Pons (tissue), 1 donor: ENCODE data around the gene IGF2R.
"Not testable (repeated sequence)": the region's sequence is repeated elsewhere in the genome, so short reads cannot be mapped to it uniquely, and the experiment has no call there.

Experiments
- DNase-seq: peaks from one replicate; pipeline ENCODE4 v3.0.0-alpha.2; 2016; ENCODE audit warnings: low spot score

IGF2R gene, protein sequence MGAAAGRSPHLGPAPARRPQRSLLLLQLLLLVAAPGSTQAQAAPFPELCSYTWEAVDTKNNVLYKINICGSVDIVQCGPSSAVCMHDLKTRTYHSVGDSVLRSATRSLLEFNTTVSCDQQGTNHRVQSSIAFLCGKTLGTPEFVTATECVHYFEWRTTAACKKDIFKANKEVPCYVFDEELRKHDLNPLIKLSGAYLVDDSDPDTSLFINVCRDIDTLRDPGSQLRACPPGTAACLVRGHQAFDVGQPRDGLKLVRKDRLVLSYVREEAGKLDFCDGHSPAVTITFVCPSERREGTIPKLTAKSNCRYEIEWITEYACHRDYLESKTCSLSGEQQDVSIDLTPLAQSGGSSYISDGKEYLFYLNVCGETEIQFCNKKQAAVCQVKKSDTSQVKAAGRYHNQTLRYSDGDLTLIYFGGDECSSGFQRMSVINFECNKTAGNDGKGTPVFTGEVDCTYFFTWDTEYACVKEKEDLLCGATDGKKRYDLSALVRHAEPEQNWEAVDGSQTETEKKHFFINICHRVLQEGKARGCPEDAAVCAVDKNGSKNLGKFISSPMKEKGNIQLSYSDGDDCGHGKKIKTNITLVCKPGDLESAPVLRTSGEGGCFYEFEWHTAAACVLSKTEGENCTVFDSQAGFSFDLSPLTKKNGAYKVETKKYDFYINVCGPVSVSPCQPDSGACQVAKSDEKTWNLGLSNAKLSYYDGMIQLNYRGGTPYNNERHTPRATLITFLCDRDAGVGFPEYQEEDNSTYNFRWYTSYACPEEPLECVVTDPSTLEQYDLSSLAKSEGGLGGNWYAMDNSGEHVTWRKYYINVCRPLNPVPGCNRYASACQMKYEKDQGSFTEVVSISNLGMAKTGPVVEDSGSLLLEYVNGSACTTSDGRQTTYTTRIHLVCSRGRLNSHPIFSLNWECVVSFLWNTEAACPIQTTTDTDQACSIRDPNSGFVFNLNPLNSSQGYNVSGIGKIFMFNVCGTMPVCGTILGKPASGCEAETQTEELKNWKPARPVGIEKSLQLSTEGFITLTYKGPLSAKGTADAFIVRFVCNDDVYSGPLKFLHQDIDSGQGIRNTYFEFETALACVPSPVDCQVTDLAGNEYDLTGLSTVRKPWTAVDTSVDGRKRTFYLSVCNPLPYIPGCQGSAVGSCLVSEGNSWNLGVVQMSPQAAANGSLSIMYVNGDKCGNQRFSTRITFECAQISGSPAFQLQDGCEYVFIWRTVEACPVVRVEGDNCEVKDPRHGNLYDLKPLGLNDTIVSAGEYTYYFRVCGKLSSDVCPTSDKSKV (N-terminal part only)

DNA sequence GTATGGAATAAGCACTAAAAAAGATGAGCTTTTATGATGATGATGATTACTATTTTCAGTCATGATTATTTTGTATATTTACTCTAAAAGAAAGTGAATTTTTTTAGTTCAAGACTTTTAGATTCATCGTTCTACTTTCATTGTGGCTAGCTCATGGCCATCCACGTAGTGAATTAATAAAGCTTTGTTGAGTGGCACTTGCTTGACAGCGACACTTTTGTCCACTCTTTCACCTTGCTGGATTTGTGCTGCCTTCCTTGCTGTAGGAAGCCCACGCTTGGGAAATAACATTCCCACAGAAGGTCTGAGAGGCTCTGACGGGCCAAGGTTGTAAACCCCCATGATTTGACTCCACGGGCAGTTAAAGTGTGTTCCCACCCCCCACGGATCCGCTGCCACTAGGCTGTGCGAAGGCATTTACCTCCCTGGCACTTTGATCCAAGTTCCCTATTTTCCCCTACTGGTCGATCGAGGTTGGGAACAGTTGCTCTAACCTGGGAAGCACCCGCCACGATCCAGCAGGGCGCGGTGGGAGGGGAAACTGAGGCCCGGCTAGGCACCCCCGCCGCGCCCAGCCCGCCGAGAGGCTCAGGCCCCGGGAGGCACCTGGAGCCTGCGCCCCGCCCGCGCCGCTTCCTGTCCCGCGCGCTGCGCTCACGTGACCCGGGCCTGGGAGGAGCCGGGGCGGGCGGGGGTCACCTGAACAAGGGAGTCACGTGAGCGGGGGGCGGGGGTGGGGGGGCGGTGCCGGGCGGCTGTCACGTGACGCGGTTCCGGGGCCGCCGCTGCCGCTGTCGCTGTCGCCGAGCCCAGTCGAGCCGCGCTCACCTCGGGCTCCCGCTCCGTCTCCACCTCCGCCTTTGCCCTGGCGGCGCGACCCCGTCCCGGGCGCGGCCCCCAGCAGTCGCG, at the start of gene IGF2R:
IGF2R (plus strand) TSS at position 788 of the 909 bp plus-strand sequence. CDS start 165 bp downstream, outside the sequence.
- DNase-seq, result peak; percentile 77

DNA sequence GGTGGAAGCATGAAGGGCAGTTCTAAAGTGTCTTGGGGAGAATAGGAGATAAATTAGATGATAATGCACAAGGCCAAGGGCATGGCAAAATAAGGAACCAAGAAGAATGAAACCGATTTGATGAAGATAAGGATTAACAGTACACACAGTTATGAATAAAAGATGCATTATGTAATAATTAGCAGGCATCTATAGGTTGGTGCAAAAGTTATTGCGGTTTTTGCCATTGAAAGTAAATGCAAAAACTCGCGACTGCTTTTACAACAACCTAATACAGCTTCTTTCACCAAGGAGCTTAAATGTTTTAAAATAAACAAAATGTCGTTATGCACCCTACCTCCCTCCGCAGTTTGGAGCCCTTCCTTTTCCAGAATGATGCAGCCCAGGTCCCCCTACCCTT, 49.1 kb upstream of the IGF2R start:
- no peak for DNase-seq

DNA sequence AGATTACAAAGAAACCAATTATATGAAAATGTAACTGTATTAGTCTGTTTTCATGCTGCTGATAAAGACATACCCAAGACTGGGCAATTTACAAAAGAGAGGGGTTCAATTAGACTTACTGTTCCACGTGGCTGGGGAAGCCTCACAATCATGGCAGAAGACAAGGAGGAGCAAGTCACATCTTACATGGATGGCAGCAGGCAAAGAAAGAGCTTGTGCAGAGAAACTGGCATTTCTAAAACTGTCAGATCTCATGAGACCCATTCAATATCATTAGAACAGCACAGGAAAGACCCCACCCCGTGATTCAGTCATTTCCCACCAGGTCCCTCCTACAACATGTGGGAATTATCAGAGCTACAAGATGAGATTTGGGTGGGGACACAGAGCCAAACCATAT, 44.7 kb upstream of the IGF2R start:
- not testable (repeated sequence) for DNase-seq

DNA sequence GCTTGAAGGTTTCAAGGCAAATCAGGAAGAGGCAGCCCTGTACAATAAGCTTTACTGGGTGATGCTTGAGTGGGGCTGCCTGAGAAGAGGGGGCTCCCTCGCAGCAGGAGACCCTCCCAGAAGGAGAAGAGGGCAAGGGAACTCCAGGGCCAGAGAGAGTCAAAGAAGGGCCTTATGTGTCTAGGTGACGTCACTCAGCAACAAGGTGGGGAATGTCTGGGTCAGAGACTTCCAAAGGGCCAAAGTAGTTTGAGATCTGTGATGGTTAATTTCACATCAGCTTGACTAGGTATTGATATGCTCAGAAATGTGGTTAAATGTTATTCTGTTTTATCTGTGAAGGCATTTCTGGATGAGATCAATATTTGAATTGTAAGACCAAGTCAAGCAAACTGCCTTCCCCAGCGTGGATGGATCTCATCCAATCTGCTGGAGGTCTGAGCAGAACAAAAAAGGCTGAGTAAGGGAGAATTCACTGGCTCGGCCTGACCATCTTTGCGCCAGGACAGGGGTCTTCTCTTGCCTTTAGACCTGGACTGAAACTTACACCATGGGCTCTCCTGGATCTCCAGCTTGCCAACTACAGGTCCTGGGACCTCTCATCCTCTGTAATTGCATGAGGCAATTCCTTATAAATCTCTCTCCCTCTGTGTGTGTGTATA, 42.2 kb upstream of the IGF2R start:
- no peak for DNase-seq

DNA sequence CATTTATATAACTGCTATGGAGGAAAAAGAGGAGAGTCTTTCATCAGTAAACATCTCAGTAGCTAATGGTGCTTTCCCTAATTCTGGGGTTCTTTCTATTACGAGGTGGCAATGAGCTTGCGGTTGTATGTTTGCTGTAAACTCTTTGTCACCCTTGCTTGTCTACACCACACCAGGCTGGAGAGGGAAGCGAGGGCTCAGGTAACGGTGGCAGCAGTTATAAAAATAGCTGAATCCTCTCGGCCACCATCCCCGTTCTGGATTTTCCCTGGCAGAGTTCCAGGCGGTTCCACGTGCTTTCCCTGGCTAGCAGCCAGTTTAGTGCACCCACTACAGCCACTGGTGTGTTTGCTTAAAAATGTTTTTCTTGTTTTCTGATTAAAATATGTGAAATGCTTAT, 39.1 kb upstream of the IGF2R start:
- DNase-seq, result no peak

DNA sequence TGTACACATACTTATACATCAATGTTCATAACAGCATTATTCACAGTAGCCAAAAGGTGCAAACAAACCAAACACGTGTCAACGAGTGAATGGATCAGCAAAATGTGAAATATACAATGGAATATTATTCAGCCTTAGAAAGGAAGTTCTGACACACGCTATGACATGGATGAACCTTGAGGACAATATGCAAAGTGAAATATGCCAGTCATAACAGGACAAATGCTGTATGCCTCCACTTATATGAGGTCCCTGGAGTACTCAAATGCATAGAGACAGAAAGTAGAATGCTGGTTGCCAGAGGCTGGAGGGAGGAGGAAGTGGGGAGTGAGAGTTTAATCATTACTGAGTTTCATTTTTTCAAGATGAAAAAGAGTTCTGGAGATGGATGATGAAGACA, 37.8 kb upstream of the IGF2R start:
- no peak for DNase-seq

DNA sequence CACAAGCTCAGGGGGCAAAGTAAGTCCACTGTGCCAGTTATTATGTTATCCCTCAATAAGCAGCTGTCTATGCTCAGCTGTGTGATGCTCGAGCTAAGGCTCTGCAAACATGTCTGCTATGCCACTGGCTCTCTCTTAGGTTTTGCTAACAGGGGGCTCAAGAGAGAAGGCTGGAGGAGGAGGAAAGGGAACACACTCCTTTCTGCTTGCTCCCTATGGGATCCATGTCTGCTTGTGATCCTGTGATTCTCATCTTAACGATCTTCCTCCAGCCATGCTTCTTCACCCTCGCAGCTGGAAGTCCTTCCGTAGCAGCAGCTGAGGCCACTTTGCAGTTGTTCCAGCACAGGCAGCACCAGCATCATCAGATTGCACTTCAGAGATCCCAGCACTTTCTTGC, 37.0 kb upstream of the IGF2R start:
- DNase-seq, result no peak

DNA sequence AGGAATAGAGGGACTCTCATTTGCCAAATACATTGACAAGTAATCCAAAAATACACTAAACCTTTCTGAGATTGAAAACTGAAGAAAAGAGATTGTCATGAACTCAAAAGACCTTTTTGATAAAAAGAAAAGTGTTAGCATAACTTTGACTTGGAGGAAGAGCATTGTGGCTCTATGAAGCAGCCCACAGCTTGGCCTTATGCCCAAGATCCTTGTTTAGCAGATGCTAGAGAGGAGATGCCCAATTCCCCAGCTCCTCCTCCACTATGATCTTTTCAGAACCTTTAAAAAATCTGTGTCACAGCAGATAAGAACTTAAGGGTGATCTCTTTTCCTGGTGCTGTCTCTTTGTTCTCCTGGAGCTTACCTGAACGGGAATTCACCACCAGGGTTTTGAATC, 35.8 kb upstream of the IGF2R start:
- DNase-seq, result no peak

DNA sequence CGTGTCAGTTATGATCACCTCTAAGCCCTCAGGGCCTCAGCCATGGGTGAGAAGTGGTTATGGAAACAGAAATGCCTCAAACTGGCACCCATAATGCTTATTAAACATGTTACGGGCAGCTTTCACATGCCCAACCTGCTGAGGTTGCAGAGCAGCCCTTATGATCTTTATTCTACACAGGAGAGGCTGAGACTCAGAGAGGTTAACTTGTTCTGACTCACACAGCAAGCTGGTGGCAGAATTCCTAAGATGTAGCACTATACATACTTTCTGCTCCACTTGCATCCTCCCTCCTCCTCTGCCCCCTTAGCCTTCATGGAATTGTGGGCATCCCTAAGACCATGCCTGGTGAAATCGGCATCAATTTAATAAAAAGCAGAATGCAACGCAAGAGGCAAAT, 34.7 kb upstream of the IGF2R start:
- no peak for DNase-seq

DNA sequence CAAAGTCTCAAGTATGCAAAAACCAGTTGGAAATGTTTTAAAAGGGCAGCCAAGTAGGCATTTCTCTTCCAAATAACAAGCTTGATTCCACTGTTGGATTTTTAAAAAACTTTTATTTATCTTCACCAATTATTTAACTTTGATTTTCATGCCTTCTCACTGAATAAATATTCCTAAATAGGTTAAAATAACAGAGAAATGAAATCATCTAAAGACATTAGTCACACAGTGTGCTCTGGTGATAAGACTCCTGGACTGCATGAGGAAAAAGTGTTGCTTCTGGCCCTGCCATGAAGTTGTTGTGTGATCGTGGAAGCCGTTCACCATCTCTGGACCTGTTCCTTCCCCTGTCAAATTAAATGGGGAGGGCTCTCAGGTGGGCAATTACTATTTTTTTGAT, 33.8 kb upstream of the IGF2R start:
- DNase-seq, result no peak

DNA sequence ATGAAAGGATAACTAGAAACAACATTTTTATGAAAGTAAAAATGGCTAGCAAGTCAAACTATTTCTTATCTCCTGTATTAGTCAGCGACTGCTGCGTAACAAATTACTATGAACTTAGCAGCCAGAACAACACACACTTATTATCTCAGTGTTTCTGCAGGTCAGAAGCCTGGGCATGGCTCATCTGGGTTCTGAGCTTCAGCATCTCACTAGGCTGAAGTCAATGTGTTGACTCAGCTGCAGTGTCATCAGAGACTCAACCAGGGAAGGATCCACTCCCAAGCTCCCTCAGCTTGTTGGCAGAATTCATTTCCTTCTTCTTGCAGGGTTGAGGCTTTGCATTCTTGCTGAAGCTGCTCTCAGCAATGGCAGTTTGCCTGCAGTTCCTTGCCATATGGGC, 33.2 kb upstream of the IGF2R start:
- no peak for DNase-seq

DNA sequence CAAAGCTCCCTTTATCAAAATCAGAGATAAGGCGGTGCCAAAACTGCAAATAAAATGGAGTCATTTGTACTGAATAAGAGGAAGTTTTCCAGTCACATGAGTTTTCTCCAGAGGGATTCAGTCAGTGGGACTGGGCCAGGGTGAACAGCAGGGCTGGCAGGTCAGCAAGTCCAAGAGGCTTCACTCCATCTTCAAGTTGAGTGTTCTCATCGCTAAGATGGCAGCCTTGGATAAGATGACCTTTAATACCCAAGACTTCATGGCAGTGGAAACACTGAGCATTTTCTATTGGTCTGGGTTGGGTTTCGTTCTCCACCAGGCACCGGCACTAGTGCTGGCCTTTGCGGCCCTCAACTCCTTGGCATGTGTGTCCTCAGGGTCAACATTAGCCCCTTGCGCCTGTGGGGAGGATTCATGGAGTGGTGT, 29.3 kb upstream of the IGF2R start:
- DNase-seq, result no peak

DNA sequence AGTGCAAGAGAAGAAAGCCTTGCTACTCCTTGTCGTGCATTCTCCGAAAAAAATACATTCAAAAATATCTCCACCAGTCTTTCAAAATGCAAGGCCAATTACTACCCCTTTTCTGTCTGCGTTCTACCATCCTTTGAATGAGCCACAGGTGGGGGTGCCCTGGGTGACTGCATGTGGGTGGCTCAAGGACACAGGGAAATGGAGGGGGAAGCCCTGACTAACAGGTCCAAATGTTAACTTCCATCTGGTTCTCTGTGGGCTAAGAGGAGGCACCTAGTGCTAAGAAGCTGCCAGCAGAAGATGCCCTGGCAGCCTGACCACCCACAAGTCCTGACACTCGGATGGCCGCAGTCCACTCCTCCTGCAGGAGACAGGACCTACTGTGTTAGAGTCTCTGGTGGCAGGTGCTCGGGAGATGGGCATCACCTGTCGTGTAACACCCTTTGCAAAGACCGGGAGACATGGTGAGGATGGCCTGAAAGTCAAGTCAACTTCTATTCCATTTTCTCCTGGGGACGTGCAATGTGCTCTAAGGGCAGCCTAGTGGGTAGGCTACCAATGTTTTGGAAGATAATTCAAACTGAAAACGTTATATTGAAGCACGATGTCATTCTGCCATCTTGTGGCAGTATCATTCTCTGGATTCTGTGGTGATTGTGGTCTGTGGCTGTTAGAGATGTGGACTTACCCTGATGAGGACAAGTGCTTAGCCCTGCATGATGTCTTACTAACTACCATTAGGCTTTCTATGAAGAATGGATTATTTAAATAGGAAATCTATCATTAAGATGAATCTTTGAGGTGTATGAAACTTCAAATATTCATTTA, 27.4 kb upstream of the IGF2R start:
- DNase-seq, result peak; percentile 62

DNA sequence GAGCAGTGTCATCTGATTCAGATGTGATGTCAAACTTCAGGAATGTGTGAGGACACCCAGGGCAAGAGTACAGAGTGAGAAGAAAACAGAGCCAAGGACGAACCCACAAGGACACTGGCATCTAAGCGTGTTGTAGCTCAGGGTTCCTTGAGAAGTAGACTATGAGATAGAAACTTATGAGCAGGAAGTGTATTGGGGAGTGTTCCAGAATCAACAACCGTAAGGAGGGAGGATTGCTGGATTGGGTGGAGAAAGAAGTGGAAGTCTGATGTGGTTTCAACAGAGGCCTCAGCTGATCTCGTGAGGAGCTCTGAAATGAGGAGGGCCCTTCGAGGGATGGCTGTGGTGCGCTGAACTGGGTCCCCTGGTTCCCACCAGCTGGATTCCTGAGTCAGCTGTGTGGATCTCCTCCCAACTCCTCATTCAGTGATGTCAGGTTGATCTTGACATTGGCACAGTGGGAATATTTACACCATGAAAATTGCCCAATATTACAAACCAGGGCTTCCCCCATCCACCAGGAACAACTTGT, 25.7 kb upstream of the IGF2R start:
- DNase-seq, result no peak

DNA sequence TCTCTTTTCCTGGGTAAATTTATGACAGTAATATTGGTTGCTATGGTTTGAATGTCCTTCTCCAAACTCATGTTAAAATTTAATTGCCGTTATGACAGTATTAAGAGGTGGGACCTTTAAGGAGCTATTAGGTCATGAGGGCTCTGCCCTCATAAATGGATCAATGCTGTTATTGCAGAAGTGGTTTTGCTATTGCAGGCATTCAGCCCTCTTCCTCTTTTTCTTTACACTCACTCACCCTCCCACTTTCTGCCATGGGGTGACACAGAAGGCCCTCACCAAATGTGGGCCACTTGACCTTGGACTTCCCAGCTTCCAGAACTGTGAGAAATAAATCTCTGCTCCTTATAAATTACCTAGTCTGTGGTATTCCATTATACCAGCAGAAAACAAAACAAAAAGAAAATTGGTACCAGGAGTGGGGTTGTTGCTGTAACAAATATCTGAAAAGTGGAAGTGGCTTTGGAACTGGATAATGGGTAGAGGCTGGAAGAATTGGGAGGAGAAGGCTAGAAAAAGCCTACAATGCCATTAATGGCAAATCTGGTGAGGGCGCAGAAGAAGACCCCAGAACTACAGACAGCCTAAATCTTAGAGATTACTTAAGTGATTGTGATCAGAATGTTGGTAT, 24.8 kb upstream of the IGF2R start:
- no peak for DNase-seq

DNA sequence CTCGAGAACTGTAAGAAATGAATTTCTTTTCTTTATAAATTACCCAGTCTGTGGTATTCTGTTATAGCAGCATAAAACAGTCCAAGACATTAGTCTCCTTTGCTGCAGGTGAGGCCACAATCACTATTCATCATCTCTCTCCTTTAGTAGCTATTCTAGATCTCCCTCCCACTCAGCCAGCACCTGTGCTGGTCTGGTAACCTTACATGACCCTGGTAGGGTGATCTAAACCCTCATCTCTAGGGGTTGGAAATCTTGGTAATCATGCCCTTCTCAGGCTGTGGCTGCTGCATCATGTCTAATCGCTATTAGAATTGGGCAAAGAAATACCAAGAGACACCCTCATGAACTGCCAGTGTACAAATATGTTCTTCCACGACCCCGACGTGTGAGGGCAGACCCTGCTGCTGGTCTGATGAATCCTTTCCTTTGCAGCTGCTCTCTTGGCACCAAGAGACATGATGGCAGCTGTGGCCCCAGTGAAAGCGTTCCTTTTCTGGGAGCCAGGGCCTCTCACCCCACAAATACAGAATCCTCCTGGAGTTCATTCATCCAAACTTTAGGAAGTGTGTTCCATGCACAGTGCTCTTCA, 23.0 kb upstream of the IGF2R start:
- no peak for DNase-seq

DNA sequence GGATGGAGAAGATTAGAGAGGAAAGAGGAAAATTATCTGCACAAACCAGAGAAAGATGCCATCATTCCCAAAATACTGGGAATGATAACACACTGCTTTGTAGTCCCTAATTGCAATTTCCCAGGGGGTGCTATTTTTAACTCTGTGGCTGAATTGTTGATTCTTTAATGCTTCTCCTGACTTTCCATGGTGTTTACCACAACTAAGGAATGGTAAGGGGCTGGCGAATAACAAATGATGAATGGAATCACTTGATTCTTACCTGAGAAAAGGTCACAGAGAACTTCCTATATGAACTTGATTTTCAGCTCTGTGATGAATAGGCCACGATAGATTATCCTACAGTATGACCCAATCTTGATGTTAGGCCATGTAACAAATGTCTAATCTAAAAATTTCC, 22.0 kb upstream of the IGF2R start:
- DNase-seq, result no peak

DNA sequence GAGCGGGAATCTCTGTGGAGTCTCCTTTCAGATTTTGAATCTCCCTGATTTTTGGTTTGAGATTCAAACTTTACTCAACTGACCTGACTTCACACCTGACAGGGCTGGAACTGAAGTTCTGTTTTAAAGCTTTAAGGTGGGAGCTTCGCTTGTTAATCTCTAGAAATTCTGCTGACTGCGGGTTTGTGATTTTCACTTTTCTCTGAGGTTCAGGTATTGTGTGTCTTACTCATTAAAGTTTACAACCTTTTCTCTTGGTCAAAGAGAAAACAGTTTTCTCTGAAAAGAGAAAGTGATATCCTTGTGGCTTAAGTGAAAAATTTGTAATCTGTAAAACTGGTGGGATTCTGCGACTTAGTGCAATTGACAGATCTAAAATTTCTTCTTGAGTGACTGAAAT, 20.7 kb upstream of the IGF2R start:
- no peak for DNase-seq

DNA sequence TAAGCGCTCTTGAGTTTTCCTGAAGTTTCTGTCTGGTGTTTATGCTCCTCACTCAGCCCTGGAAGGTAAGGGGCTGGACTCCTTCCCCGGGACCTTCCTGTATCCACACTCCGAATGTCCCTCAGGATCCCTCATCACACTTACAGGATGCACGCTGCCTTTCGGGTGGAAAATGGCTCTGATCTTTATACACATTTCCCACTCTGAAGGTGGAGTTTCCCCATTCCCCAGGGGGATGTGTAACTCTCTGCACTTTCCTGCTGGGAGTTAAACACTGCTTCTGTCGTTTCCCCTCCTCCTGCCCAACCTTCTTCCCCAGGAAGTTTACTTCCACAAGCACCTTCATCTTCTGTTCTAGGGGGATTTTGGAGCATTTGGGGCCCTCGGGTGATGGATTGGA, 17.1 kb upstream of the IGF2R start:
- no peak for DNase-seq
